ENCODE results near the gene CEP164. TPM values are rescaled to one million over a fixed set of nuclear protein-coding genes. Genes with fewer than 3 reads are reported as not detected.

Gene CEP164
- polyA plus RNA-seq, 1 donor from 2014 or later: 27.4 TPM

DNA sequence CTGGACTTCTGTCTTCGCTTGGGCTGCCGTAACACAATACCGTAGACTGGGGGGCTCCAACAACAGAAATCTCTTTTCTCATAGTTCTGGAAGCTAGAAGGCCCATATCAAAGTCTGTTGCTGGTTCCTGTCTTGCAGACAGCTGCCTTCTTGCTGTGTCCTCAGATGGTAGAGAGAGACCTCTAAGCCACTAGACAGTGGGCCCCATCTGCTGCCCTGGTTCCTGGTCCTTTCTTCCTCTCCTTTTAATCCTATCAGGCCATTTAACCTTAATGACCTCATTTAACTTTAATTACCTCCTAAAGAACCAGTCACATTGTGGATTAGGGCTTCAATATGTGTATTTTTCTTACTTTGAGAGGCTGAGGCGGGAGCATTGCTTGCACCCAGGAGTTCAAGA lies 9.4 kb downstream of the CEP164 start:
- no peaks in the 10 kb centered on the region for H3K9me2 ChIP-seq (ENCODE audit: insufficient read depth, low read length)
- no peak overlapping the region for H2AFZ ChIP-seq (ENCODE audit: low read depth, low read length)
- H3K9me3 ChIP-seq (ENCODE audit: low read length): no peaks in the 10 kb centered on the region
- no peak for TF ChIP-seq MXI1 (conservative IDR thresholded peaks at IDR 0.05; ENCODE audit: poor library complexity, severe bottlenecking)
- TF ChIP-seq TAF1 (IDR thresholded peaks at IDR 0.05; ENCODE audit: low read depth): no peak
- no peak for TF ChIP-seq RAD21 (conservative IDR thresholded peaks at IDR 0.05)
- TF ChIP-seq EP300 (conservative IDR thresholded peaks at IDR 0.05; ENCODE audit: poor library complexity, severe bottlenecking): no peak
- no peak for TF ChIP-seq SMC3 (conservative IDR thresholded peaks at IDR 0.05; ENCODE audit: poor library complexity)
- TF ChIP-seq EZH2 (IDR thresholded peaks at IDR 0.05; ENCODE audit: borderline replicate concordance, insufficient read depth, low read length, poor library complexity, severe bottlenecking): no peak
- TF ChIP-seq, protein P1, sequence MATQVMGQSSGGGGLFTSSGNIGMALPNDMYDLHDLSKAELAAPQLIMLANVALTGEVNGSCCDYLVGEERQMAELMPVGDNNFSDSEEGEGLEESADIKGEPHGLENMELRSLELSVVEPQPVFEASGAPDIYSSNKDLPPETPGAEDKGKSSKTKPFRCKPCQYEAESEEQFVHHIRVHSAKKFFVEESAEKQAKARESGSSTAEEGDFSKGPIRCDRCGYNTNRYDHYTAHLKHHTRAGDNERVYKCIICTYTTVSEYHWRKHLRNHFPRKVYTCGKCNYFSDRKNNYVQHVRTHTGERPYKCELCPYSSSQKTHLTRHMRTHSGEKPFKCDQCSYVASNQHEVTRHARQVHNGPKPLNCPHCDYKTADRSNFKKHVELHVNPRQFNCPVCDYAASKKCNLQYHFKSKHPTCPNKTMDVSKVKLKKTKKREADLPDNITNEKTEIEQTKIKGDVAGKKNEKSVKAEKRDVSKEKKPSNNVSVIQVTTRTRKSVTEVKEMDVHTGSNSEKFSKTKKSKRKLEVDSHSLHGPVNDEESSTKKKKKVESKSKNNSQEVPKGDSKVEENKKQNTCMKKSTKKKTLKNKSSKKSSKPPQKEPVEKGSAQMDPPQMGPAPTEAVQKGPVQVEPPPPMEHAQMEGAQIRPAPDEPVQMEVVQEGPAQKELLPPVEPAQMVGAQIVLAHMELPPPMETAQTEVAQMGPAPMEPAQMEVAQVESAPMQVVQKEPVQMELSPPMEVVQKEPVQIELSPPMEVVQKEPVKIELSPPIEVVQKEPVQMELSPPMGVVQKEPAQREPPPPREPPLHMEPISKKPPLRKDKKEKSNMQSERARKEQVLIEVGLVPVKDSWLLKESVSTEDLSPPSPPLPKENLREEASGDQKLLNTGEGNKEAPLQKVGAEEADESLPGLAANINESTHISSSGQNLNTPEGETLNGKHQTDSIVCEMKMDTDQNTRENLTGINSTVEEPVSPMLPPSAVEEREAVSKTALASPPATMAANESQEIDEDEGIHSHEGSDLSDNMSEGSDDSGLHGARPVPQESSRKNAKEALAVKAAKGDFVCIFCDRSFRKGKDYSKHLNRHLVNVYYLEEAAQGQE (IDR thresholded peaks at IDR 0.05; ENCODE audit: borderline replicate concordance): no peak
- no peaks in the 10 kb centered on the region for H3K79me2 ChIP-seq (replicated peaks; ENCODE audit: insufficient read depth, low read length)
- no peak overlapping the region for H3K4me2 ChIP-seq (ENCODE audit: low read length)
- H4K20me1 ChIP-seq (ENCODE audit: insufficient read depth): no peaks in the 10 kb centered on the region
- H3K36me3 ChIP-seq (ENCODE audit: insufficient read depth, low read length): no peaks in the 10 kb centered on the region
- H3K9ac ChIP-seq (ENCODE audit: low read length): no peak overlapping the region
- H3F3A ChIP-seq (ENCODE audit: insufficient read depth, low read length, poor library complexity, severe bottlenecking): no peaks in the 10 kb centered on the region
- H3K4me3 ChIP-seq (ENCODE audit: low read length): no peak overlapping the region
- no peak overlapping the region for H3K27ac ChIP-seq (ENCODE audit: low read length)
- H3K27me3 ChIP-seq (ENCODE audit: insufficient read depth, low read depth, low read length): no peaks in the 10 kb centered on the region

DNA sequence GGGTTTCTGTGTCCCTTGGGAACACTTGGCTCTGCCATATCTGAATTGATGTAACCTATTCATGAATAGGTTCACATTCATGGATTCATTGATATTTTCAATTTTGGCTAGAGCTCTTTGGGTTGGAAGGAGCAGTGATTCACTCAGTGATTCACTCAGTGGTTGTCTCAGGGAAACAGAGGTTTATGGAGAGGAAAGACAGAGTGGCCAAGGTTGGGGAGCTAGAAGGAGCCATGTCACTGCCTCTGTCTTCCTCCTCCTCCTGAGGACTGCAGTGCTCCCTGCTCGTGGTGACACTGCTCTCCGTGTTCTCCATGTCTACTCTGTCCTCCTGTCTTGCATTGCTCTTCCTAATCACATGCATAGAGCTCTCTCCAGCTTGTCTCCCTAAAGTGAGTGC lies 17.4 kb downstream of the CEP164 start:
- no peaks in the 10 kb centered on the region for H3F3A ChIP-seq (ENCODE audit: insufficient read depth, low read length, poor library complexity, severe bottlenecking)
- no peaks in the 10 kb centered on the region for H3K79me2 ChIP-seq (replicated peaks; ENCODE audit: insufficient read depth, low read length)
- no peaks in the 10 kb centered on the region for H3K9me2 ChIP-seq (ENCODE audit: insufficient read depth, low read length)
- H3K36me3 ChIP-seq (ENCODE audit: insufficient read depth, low read length): no peaks in the 10 kb centered on the region
- no peak overlapping the region for H3K4me2 ChIP-seq (ENCODE audit: low read length)
- H2AFZ ChIP-seq (ENCODE audit: low read depth, low read length): no peak overlapping the region
- no peaks in the 10 kb centered on the region for H3K27me3 ChIP-seq (ENCODE audit: insufficient read depth, low read depth, low read length)
- no peaks in the 10 kb centered on the region for H3K9me3 ChIP-seq (ENCODE audit: low read length)
- no peak overlapping the region for H3K27ac ChIP-seq (ENCODE audit: low read length)
- H3K9ac ChIP-seq (ENCODE audit: low read length): no peak overlapping the region
- H3K4me3 ChIP-seq (ENCODE audit: low read length): no peak overlapping the region
- no peak for TF ChIP-seq EP300 (conservative IDR thresholded peaks at IDR 0.05; ENCODE audit: poor library complexity, severe bottlenecking)
- no peak for TF ChIP-seq TAF1 (IDR thresholded peaks at IDR 0.05; ENCODE audit: low read depth)
- no peak for TF ChIP-seq SMC3 (conservative IDR thresholded peaks at IDR 0.05; ENCODE audit: poor library complexity)
- TF ChIP-seq, protein P2, sequence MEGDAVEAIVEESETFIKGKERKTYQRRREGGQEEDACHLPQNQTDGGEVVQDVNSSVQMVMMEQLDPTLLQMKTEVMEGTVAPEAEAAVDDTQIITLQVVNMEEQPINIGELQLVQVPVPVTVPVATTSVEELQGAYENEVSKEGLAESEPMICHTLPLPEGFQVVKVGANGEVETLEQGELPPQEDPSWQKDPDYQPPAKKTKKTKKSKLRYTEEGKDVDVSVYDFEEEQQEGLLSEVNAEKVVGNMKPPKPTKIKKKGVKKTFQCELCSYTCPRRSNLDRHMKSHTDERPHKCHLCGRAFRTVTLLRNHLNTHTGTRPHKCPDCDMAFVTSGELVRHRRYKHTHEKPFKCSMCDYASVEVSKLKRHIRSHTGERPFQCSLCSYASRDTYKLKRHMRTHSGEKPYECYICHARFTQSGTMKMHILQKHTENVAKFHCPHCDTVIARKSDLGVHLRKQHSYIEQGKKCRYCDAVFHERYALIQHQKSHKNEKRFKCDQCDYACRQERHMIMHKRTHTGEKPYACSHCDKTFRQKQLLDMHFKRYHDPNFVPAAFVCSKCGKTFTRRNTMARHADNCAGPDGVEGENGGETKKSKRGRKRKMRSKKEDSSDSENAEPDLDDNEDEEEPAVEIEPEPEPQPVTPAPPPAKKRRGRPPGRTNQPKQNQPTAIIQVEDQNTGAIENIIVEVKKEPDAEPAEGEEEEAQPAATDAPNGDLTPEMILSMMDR (IDR thresholded peaks at IDR 0.05; ENCODE audit: poor library complexity, severe bottlenecking): no peak
- TF ChIP-seq RAD21 (conservative IDR thresholded peaks at IDR 0.05): no peak
- no peak for TF ChIP-seq EZH2 (IDR thresholded peaks at IDR 0.05; ENCODE audit: borderline replicate concordance, insufficient read depth, low read length, poor library complexity, severe bottlenecking)
- no peak for TF ChIP-seq MXI1 (conservative IDR thresholded peaks at IDR 0.05; ENCODE audit: poor library complexity, severe bottlenecking)
- no peak for TF ChIP-seq POLR2AphosphoS5 (IDR thresholded peaks at IDR 0.05)
- TF ChIP-seq, protein P1 (IDR thresholded peaks at IDR 0.05; ENCODE audit: borderline replicate concordance): no peak
- H4K20me1 ChIP-seq (ENCODE audit: insufficient read depth): no peaks in the 10 kb centered on the region
